Measurements from ENCODE around the gene TBC1D22A. TPM values are rescaled to one million over a fixed set of nuclear protein-coding genes. Genes with fewer than 3 reads are reported as not detected.

TBC1D22A gene
- total and polyA plus RNA-seq, 7 experiments from 2014 or later, result 18.6 to 50.1 (median 39.3) TPM

- Histone ChIP-seq H3K4me3 (ENCODE audit: low read length) (no peak overlapping the region), H3K27me3 (ENCODE audit: control insufficient read depth in 2 of 2, insufficient read depth in 2 of 2, low read length in 2 of 2) (no peaks in the 10 kb centered on the region), H3K27ac (ENCODE audit: low read depth, low read length) (no peak overlapping the region), H3K9me3 (ENCODE audit: control insufficient read depth in 2 of 3, low read length in 3 of 3) (no peaks in the 10 kb centered on the region), H3K36me3 (ENCODE audit: control insufficient read depth in 2 of 3, insufficient read depth in 3 of 3, low read length in 3 of 3) (peaks cover 0 to 26% (median 0%) of the 10 kb centered on the region in 3 experiments), H3K4me1 (ENCODE audit: control insufficient read depth in 2 of 2, insufficient read depth in 2 of 2, low read length in 2 of 2) (no peaks in the 10 kb centered on the region)
- Mint-ChIP-seq H3K27me3 (no peaks in the 10 kb centered on the region), H3K36me3 (peaks cover 0 to 41% (median 10%) of the 10 kb centered on the region in 5 donors), H3K4me3 (peak overlapping the region in 1 of 10 donors; percentile 27), H3K27ac (no peak overlapping the region), H3K4me1 (peaks cover 11 to 32% (median 17%) of the 10 kb centered on the region in 7 donors), H3K9me3 (no peaks in the 10 kb centered on the region)
- ChIA-PET POLR2A (no interaction called here), CTCF (no interaction called here)
- no peak for DNase-seq
- no peak for ATAC-seq
- intact Hi-C loops (cut with micrococcal nuclease), result no loop called here
These were observed 186.1 kb downstream of the TBC1D22A start for GRCh38 chr22:46948411-46949144.

DNA sequence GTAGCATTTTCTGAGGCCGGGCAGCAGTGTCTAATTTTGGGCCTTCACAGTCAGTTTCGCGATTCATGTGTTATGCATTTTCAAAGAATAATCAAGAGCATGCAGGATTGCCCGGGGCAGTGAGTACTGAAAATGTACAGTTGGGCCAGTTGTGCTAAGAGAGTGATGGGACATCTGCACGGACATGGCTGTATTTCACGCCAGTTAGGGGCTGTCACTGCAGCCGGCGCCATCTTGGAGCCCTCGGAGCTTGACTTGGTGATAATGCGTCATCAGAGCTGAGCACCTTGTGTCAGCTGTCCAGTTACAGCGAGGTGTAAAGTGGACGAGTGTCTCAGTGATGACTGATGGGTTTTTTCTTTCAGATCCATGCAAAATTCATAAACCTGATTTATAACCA, 188.9 kb downstream of the TBC1D22A start:
- Histone ChIP-seq H3K4me1 (ENCODE audit: control insufficient read depth in 2 of 2, insufficient read depth in 2 of 2, low read length in 2 of 2) (no peaks in the 10 kb centered on the region), H3K4me3 (ENCODE audit: low read length) (no peak overlapping the region), H3K27ac (ENCODE audit: low read depth, low read length) (no peak overlapping the region), H3K36me3 (ENCODE audit: control insufficient read depth in 2 of 3, insufficient read depth in 3 of 3, low read length in 3 of 3) (peaks cover 0 to 26% (median 0%) of the 10 kb centered on the region in 3 experiments), H3K9me3 (ENCODE audit: control insufficient read depth in 2 of 3, low read length in 3 of 3) (no peaks in the 10 kb centered on the region), H3K27me3 (ENCODE audit: control insufficient read depth in 2 of 2, insufficient read depth in 2 of 2, low read length in 2 of 2) (no peaks in the 10 kb centered on the region)
- POLR2A ChIA-PET, result no interaction called here
- no peak for ATAC-seq
- Mint-ChIP-seq H3K36me3 (peaks cover 0 to 38% (median 11%) of the 10 kb centered on the region in 5 donors), H3K4me3 (no peak overlapping the region), H3K4me1 (peaks cover 11 to 36% (median 15%) of the 10 kb centered on the region in 7 donors), H3K9me3 (no peaks in the 10 kb centered on the region), H3K27me3 (no peaks in the 10 kb centered on the region), H3K27ac (no peak overlapping the region)
- CTCF ChIA-PET, result no interaction called here
- intact Hi-C loops (cut with micrococcal nuclease), result no loop called here
- no peak for DNase-seq

DNA sequence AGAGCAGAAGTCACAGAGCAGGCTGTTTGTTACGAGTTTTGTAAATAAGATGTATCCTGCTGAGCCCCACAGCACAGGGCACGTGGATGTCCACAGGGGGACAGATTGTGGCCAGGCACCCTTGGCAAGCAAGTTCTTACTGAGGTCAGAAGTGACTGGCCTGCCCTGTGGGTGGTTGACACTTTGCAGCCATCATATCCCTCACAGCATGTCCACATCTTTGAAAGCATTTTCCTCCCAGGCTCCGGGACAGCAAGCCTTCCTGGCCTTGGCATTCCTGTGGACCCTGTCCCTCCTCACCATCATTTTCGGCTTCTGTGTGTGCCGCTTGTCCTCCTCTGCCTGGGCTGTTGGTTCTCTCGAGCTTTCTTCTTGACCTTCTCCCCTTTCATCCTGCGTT, 189.5 kb downstream of the TBC1D22A start:
- ChIA-PET CTCF (no interaction called here), POLR2A (no interaction called here)
- Mint-ChIP-seq H3K36me3 (peaks cover 0 to 37% (median 13%) of the 10 kb centered on the region in 5 donors), H3K9me3 (no peaks in the 10 kb centered on the region), H3K4me1 (peaks cover 8 to 41% (median 17%) of the 10 kb centered on the region in 7 donors), H3K27ac (no peak overlapping the region), H3K4me3 (no peak overlapping the region), H3K27me3 (no peaks in the 10 kb centered on the region)
- ATAC-seq (no peak), DNase-seq (no peak)
- no peak overlapping the region for H3K27ac ChIP-seq (ENCODE audit: low read depth, low read length)
- H3K27me3 ChIP-seq (ENCODE audit: control insufficient read depth in 2 of 2, insufficient read depth in 2 of 2, low read length in 2 of 2), result no peaks in the 10 kb centered on the region
- H3K4me1 ChIP-seq (ENCODE audit: control insufficient read depth in 2 of 2, insufficient read depth in 2 of 2, low read length in 2 of 2), result no peaks in the 10 kb centered on the region
- H3K36me3 ChIP-seq (ENCODE audit: control insufficient read depth in 2 of 3, insufficient read depth in 3 of 3, low read length in 3 of 3), result peaks cover 0 to 26% (median 0%) of the 10 kb centered on the region in 3 experiments
- no peaks in the 10 kb centered on the region for H3K9me3 ChIP-seq (ENCODE audit: control insufficient read depth in 2 of 3, low read length in 3 of 3)
- intact Hi-C loops (cut with micrococcal nuclease), result no loop called here
- H3K4me3 ChIP-seq (ENCODE audit: low read length), result no peak overlapping the region

DNA sequence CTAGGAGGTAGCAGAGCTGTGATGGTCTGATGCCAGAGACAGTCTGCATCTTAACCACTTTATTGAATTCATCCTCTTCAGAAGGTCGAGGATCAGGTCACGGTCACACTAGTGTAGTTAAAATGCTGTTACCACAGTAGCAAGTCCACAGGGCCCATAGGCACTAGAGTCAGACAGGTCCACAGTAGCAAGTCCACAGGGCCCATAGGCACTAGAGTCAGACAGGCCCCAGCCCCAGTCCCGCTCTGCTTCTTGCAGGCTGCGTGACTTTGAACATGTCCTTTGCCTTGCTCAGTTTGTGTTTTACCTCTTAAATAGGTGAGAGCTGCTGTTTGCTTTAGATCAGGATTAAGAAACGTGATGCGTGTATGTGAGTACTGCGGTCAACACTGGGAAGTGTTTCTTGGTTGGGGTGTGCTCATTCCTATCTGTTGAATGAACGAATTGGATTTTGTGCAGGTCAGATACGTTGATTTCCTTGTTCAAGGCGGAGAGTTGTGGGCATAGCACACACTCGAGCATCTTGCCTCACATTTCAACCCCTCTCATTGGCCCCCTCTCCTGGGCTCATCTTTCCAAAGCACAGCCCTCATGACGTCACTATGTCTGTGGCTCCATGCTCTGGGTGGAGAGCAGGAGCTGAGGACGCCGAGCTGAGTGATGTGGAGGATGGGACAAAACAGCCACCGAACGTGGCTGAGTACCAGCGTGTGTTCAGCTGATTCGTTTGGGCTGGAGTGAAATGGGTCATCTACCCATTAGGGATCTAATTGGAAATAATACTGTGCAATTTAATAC, 191.7 kb downstream of the TBC1D22A start:
- no peaks in the 10 kb centered on the region for H3K27me3 ChIP-seq (ENCODE audit: control insufficient read depth in 2 of 2, insufficient read depth in 2 of 2, low read length in 2 of 2)
- ChIA-PET CTCF (no interaction called here), POLR2A (no interaction called here)
- H3K36me3 ChIP-seq (ENCODE audit: control insufficient read depth in 2 of 3, insufficient read depth in 3 of 3, low read length in 3 of 3), result peaks cover 0 to 26% (median 0%) of the 10 kb centered on the region in 3 experiments
- Mint-ChIP-seq H3K4me3 (no peak overlapping the region), H3K36me3 (peaks cover 0 to 37% (median 12%) of the 10 kb centered on the region in 5 donors), H3K27me3 (no peaks in the 10 kb centered on the region), H3K27ac (no peak overlapping the region), H3K9me3 (no peaks in the 10 kb centered on the region), H3K4me1 (peaks cover 0 to 41% (median 15%) of the 10 kb centered on the region in 7 donors)
- no peaks in the 10 kb centered on the region for H3K4me1 ChIP-seq (ENCODE audit: control insufficient read depth in 2 of 2, insufficient read depth in 2 of 2, low read length in 2 of 2)
- intact Hi-C loops (cut with micrococcal nuclease), result no loop called here
- H3K27ac ChIP-seq (ENCODE audit: low read depth, low read length), result no peak overlapping the region
- ATAC-seq (no peak), DNase-seq (no peak)
- no peak overlapping the region for H3K4me3 ChIP-seq (ENCODE audit: low read length)
- no peaks in the 10 kb centered on the region for H3K9me3 ChIP-seq (ENCODE audit: control insufficient read depth in 2 of 3, low read length in 3 of 3)

DNA sequence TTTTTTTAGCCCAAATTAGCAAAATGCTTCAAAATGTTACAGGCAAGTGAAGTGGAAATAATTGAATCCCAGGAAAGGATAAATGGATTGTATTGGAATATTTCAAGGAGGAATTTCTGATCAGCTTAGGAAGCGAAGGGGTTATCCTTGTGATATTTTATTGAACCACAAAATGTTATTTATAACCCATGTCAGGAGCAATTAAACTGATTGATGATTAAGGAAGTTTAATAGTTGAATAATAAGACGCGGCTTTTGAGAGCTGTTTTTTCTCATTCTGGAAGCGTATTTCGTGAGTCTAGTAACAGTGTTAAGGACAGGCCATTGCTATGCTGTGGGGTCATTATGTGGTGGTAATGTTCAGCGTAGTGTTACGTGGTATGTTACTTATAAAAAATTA, 192.3 kb downstream of the TBC1D22A start:
- no peak overlapping the region for H3K4me3 ChIP-seq (ENCODE audit: low read length)
- no peak overlapping the region for H3K27ac ChIP-seq (ENCODE audit: low read depth, low read length)
- no peaks in the 10 kb centered on the region for H3K4me1 ChIP-seq (ENCODE audit: control insufficient read depth in 2 of 2, insufficient read depth in 2 of 2, low read length in 2 of 2)
- H3K27me3 ChIP-seq (ENCODE audit: control insufficient read depth in 2 of 2, insufficient read depth in 2 of 2, low read length in 2 of 2), result no peaks in the 10 kb centered on the region
- Mint-ChIP-seq H3K27me3 (no peaks in the 10 kb centered on the region), H3K9me3 (no peaks in the 10 kb centered on the region), H3K4me3 (no peak overlapping the region), H3K36me3 (peaks cover 0 to 30% (median 7%) of the 10 kb centered on the region in 5 donors), H3K4me1 (peaks cover 0 to 35% (median 14%) of the 10 kb centered on the region in 7 donors), H3K27ac (no peak overlapping the region)
- CTCF ChIA-PET, result no interaction called here
- POLR2A ChIA-PET, result no interaction called here
- peaks cover 0 to 20% (median 0%) of the 10 kb centered on the region in 3 experiments for H3K36me3 ChIP-seq (ENCODE audit: control insufficient read depth in 2 of 3, insufficient read depth in 3 of 3, low read length in 3 of 3)
- ATAC-seq (no peak), DNase-seq (no peak)
- intact Hi-C loops (cut with micrococcal nuclease), result no loop called here
- H3K9me3 ChIP-seq (ENCODE audit: control insufficient read depth in 2 of 3, low read length in 3 of 3), result no peaks in the 10 kb centered on the region

DNA sequence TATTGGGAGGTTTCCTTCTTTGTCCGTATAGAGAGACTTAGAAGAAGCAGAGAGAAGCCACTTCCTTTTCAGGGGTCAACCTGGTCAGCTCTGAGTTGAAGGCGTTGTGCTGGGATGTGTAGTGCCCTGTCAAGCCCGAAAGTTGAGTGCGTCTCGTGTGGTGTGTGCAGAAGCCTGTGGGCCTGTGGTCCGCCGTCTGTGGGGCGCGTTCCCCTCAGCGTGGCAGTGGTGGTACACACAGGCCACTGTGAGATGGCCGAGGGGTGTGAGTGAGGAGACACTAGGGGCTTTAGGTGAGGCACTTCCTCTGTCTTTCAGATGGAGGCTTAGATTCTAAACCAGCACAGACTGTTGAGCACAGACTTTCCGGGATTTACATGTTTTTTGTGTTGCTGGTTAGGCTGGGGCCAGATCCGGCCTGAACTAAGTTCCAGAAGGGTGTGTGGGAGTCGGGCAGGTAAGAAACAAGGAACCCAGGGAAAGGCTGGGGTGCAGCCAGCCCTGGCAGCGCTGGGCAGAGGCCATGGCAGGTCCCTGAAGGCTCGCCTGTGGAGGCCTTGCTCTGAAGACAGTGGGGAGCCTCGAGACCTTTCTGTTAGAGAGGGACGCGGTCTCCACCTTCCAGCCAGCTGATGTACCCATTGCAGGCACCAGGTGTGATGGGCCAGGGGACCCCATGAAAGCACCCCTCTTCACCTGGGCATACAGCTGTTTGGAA, 194.2 kb downstream of the TBC1D22A start:
- Mint-ChIP-seq H3K4me1 (peaks cover 0 to 30% (median 16%) of the 10 kb centered on the region in 7 donors), H3K27me3 (no peaks in the 10 kb centered on the region), H3K4me3 (no peak overlapping the region), H3K27ac (peak overlapping the region in 4 of 9 donors; percentile 3 to 62 (median 24)), H3K36me3 (peaks cover 0 to 18% (median 6%) of the 10 kb centered on the region in 5 donors), H3K9me3 (no peaks in the 10 kb centered on the region)
- Histone ChIP-seq H3K9me3 (ENCODE audit: control insufficient read depth in 2 of 3, low read length in 3 of 3) (no peaks in the 10 kb centered on the region), H3K4me3 (ENCODE audit: low read length) (no peak overlapping the region), H3K27me3 (ENCODE audit: control insufficient read depth in 2 of 2, insufficient read depth in 2 of 2, low read length in 2 of 2) (no peaks in the 10 kb centered on the region), H3K27ac (ENCODE audit: low read depth, low read length) (no peak overlapping the region), H3K36me3 (ENCODE audit: control insufficient read depth in 2 of 3, insufficient read depth in 3 of 3, low read length in 3 of 3) (peaks cover 0 to 17% (median 0%) of the 10 kb centered on the region in 3 experiments), H3K4me1 (ENCODE audit: control insufficient read depth in 2 of 2, insufficient read depth in 2 of 2, low read length in 2 of 2) (no peaks in the 10 kb centered on the region)
- no peak for DNase-seq
- no peak for ATAC-seq
- ChIA-PET CTCF (no interaction called here), POLR2A (no interaction called here)
- intact Hi-C loops (cut with micrococcal nuclease), result no loop called here

Measured in naive thymus-derived CD4-positive, alpha-beta T cell (primary cell).